Peyer's patch (tissue), 4 donors: ENCODE results near the gene EXD3. TPM values are rescaled to one million over a fixed set of nuclear protein-coding genes. Genes with fewer than 3 reads are reported as not detected.
"Not testable (repeated sequence)": the region's sequence is repeated elsewhere in the genome, so short reads cannot be mapped to it uniquely, and the experiment has no call there.

Source experiments
- DNase-seq, 3 donors: peaks; one replicate each; pipeline ENCODE4 v3.0.0-alpha.2; 2017 to 2019
- H3K27ac ChIP-seq, 4 donors: fragments of 200-600 bp; sonication (generic); one replicate each; pipeline ENCODE4 v1.5.1; 2016 to 2019
- H3K27me3 ChIP-seq, 2 donors: fragments of 200-600 bp; sonication (generic); one replicate each; pipeline ENCODE4 v1.5.1; 2019
- H3K36me3 ChIP-seq, 3 donors: fragments of 200-600 bp; sonication (generic); one replicate each; pipeline ENCODE4 v1.5.1; 2016 to 2019
- H3K4me1 ChIP-seq, 4 donors: fragments of 200-600 bp; sonication (generic); one replicate each; pipeline ENCODE4 v1.5.1; 2016 to 2019
- H3K4me3 ChIP-seq, 4 donors: fragments of 200-600 bp; sonication (generic); 1 replicate in 3 of 4; 2 replicates in 1 of 4; pipeline ENCODE4 v1.5.1; 2016 to 2019; ENCODE audit warnings: mild to moderate bottlenecking in 1 of 4
- H3K9me3 ChIP-seq, 4 donors: fragments of 200-600 bp; sonication (generic); one replicate each; pipeline ENCODE4 v1.5.1; 2016 to 2019; ENCODE audit warnings: mild to moderate bottlenecking in 1 of 4
- CTCF ChIP-seq, 6 experiments: fragments of 450-650 bp in 4 of 6; fragments of 200-600 bp in 2 of 6; sonication (generic) in 1 of 6; IDR thresholded peaks; one replicate each; pipeline ENCODE4 v1.5.1; 2017 to 2019; ENCODE audit warnings: antibody characterized with exemption in 6 of 6, mild to moderate bottlenecking in 3 of 6, moderate library complexity in 1 of 6
- POLR2A ChIP-seq, 2 donors: fragments of 450-650 bp; IDR thresholded peaks; one replicate each; pipeline ENCODE4 v1.5.1; 2017; ENCODE audit warnings: antibody characterized with exemption in 2 of 2, mild to moderate bottlenecking in 2 of 2, moderate library complexity in 2 of 2
- total RNA-seq, 4 donors: library from RNA; depleted of rRNA; stranded (reverse); fragments of >200 nt; gene quantifications; one replicate each; pipeline ENCODE4 v1.1.0, GENCODE V29; 2016

EXD3 gene
- total RNA-seq, 4 donors from 2014 or later: 38.7 to 82.4 (median 61.6) TPM

DNA sequence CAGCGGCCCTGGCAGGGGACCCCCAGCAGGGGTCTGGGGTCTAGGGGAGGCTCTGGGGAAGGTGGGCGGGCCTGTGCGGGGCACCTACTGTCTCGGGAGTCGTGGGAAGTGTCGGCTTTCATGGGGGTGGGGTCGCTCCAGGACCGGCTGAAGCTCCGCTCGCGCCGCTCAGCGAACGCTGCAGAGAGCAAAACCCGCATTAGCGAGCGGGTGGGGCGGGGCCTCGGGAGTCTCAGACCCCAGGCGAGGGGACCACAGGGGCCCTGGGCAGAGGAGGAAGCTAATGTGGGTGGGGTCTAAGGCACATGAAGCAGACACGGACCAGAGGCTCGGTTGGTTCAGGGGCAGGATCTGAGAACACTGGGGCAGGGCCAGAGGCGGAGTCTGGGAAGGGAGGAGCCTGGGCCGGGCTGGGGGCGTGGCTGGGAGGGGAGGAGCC, 30.7 kb upstream of the EXD3 start:
- no peak for TF ChIP-seq POLR2A (IDR thresholded peaks at IDR 0.05)
- no peak for TF ChIP-seq CTCF (IDR thresholded peaks at IDR 0.05)
- Histone ChIP-seq H3K27ac (peak overlapping the region in 1 of 4 donors; percentile 7), H3K4me1 (peaks cover 5 to 51% (median 24%) of the 10 kb centered on the region in 4 donors), H3K27me3 (no peaks in the 10 kb centered on the region), H3K4me3 (peak overlapping the region in 3 of 4 donors; percentile 15 to 39 (median 37)), H3K36me3 (peaks cover 0 to 37% (median 0%) of the 10 kb centered on the region in 3 donors), H3K9me3 (no peaks in the 10 kb centered on the region)
- peak; percentile 59 to 85 (median 74) for DNase-seq

DNA sequence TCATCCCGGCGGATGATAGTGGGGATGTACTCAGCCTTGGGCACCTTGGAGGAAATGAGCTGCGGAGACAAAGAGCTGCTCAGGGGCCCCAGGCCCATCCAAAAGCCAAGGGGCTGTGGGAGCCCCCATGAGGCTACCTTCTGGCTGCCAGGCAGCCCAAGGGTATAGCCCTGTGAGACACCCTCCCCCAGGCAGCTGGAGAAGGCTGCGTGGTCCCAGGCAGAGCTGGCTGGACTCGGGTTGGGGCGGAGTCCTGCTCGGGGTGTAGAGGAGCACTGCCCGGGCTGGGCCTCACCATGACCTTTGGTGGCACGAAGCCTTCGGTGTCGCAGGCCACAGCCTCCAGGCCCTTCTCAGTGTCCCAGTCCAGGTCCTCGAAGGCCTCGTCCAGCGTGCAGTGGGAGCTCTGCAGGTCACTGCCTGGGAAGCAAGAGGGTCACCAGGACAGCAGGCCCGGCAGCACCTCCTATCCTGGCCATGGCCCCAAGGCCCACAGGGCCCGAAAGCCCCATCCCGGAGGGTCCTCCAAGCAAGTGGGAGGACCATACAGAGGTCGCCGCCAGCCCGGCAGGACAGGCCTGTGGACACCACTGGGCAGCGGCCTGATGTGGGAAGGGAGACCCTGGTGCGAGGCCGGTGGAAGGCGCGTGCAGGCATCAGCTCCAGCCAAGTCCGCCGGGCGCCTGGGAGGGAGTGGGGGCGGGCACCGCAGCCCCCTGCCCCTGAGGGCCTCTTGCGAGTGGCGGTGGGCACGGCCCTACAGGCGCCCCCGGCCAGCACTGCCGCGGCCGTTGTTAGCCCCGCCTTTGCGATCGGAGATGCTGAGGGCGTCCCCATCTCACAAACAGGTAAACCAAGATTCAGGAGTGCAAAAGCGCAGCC, 30.0 kb upstream of the EXD3 start:
- Histone ChIP-seq H3K27me3 (no peaks in the 10 kb centered on the region), H3K4me1 (peaks cover 3 to 44% (median 19%) of the 10 kb centered on the region in 4 donors), H3K27ac (no peak overlapping the region), H3K36me3 (peaks cover 0 to 41% (median 0%) of the 10 kb centered on the region in 3 donors), H3K4me3 (peak overlapping the region in 2 of 4 donors; percentile 37 to 39), H3K9me3 (no peaks in the 10 kb centered on the region)
- TF ChIP-seq POLR2A (IDR thresholded peaks at IDR 0.05) (no peak), CTCF (IDR thresholded peaks at IDR 0.05) (no peak)
- DNase-seq: peak in 2 of 3 donors; percentile 53 to 54

- Histone ChIP-seq H3K36me3 (peaks cover 0 to 37% (median 0%) of the 10 kb centered on the region in 3 donors), H3K27ac (no peak overlapping the region), H3K9me3 (no peaks in the 10 kb centered on the region), H3K4me3 (no peak overlapping the region), H3K4me1 (peaks cover 0 to 37% (median 19%) of the 10 kb centered on the region in 4 donors), H3K27me3 (no peaks in the 10 kb centered on the region)
- peak in 1 of 3 donors; percentile 45 for DNase-seq
- no peak for TF ChIP-seq POLR2A (IDR thresholded peaks at IDR 0.05)
- TF ChIP-seq CTCF (IDR thresholded peaks at IDR 0.05): no peak
Observed at GRCh38 chr9:137452006-137452760, 29.2 kb upstream of the EXD3 start.

DNA sequence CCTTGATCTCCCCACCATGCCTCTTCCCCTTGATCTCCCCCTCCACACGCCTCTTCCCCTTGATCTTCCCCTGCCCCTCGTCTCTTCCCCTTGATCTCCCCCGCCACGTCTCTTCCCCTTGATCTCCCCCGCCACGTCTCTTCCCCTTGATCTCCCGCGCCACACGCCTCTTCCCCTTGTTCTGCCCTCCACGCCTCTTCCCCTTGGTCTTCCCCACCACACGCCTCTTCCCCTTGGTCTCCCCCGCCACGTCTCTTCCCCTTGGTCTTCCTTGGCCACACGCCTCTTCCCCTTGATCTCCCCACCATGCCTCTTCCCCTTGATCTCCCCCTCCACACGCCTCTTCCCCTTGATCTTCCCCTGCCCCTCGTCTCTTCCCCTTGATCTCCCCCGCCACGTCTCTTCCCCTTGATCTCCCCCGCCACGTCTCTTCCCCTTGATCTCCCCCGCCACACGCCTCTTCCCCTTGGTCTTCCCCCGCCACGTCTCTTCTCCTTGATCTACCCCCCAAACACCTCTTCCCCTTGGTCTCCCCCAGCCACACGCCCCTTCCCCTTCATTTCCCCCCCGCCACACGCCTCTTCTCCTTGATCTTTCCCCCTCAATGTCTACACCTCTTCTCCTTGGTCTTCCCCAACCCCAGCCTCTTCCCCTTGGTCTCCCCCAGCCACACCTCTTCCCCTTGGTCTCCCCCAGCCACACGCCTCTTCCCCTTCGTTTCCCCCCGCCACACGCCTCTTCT, 28.5 kb upstream of the EXD3 start:
- peak in 1 of 3 donors; percentile 36 for DNase-seq
- H3K27me3 ChIP-seq, H3K27ac ChIP-seq, H3K4me3 ChIP-seq, H3K9me3 ChIP-seq: not testable (repeated sequence)
- Histone ChIP-seq H3K36me3 (peaks cover 0 to 29% (median 0%) of the 10 kb centered on the region in 3 donors), H3K4me1 (peaks cover 0 to 37% (median 19%) of the 10 kb centered on the region in 4 donors)

DNA sequence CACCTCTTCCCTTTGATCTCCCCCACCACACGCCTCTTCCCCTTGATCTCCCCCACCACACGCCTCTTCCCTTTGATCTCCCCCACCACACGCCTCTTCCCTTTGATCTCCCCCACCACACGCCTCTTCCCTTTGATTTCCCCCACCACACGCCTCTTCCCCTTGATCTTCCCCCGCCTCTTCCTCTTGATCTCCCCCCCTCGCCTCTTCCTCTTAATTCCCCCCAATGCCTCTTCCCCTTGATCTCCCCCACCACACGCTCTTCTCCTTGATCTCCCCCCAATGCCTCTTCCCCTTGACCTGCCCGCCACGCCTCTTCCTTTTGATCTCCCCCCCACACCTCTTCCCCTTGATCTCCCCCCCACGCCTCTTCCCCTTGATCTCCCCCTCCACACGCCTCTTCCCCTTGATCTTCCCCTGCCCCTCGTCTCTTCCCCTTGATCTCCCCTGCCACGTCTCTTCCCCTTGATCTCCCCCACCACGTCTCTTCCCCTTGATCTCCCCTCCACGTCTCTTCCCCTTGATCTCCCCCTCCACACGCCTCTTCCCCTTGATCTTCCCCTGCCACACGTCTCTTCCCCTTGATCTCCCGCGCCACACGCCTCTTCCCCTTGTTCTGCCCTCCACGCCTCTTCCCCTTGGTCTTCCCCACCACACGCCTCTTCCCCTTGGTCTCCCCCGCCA, 27.7 kb upstream of the EXD3 start:
- H3K36me3 ChIP-seq: peaks cover 0 to 26% (median 0%) of the 10 kb centered on the region in 3 donors
- peak in 1 of 3 donors; percentile 39 for DNase-seq
- not testable (repeated sequence) for H3K27ac ChIP-seq, H3K9me3 ChIP-seq, H3K4me3 ChIP-seq, H3K27me3 ChIP-seq
- H3K4me1 ChIP-seq: peaks cover 0 to 41% (median 19%) of the 10 kb centered on the region in 4 donors
